Omental fat pad (tissue), 4 donors: ENCODE measurements around the gene ZNF496. TPM values are rescaled to one million over a fixed set of nuclear protein-coding genes. Genes with fewer than 3 reads are reported as not detected.
"Not testable (repeated sequence)": the region's sequence is repeated elsewhere in the genome, so short reads cannot be mapped to it uniquely, and the experiment has no call there.

Source experiments
- ATAC-seq: fragments of 150-250 bp; one replicate; pipeline ENCODE4 v1.9.1; 2016; ENCODE audit warnings: mild to moderate bottlenecking, moderate library complexity; ENCODE audit not compliant: low FRiP score
- DNase-seq: peaks from one replicate; pipeline ENCODE4 v3.0.0-alpha.2; 2019; ENCODE audit warnings: low spot score
- CTCF ChIP-seq, 3 donors: fragments of 450-650 bp; IDR thresholded peaks; one replicate each; pipeline ENCODE4 v1.5.1; 2016 to 2017; ENCODE audit warnings: antibody characterized with exemption in 3 of 3, mild to moderate bottlenecking in 3 of 3, moderate library complexity in 2 of 3
- total RNA-seq, 4 donors: library from RNA; depleted of rRNA; stranded (reverse); fragments of >200 nt; gene quantifications; one replicate each; pipeline ENCODE4 v1.1.0, GENCODE V29; 2016

Gene ZNF496
- total RNA-seq: 10 to 100 TPM; 18.8 to 31.5 (median 26.6) TPM

- ATAC-seq (peak; percentile 87), DNase-seq (peak; percentile 47)
- TF ChIP-seq CTCF (IDR thresholded peaks at IDR 0.05): no peak
Observed at GRCh38 chr1:247331525-247332214, at the start of gene ZNF496. Gene ZNF496 (minus strand): TSS chr1:247331867. CDS start chr1:247329578, 2,289 bp downstream.

- no peak for TF ChIP-seq CTCF (IDR thresholded peaks at IDR 0.05)
- DNase-seq (no peak), ATAC-seq (no peak)
Observed at GRCh38 chr1:247378334-247379073, 46.8 kb upstream of the ZNF496 start.

- not testable (repeated sequence) for ATAC-seq, DNase-seq
Observed at GRCh38 chr1:247377656-247378055, 46.0 kb upstream of the ZNF496 start.

DNA sequence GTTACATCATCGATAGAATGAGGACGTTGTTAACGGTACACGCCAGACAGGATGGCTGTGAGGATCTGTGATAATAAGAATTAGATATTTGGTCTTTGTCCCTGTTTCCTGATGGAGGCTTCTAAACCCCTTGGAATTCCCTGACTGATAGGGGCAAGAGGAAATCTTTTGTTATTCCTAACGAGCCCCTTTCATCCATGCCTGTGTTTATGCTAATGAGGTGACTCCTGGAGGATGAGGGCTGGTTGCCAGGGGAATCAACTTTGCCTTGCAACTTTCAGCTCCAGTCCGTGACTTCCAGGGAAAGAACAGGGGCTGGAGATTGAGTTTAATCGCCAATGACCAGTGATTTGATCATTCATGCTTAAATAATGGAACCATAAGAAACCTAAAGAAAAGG, 45.0 kb upstream of the ZNF496 start:
- TF ChIP-seq CTCF (IDR thresholded peaks at IDR 0.05): no peak
- ATAC-seq: no peak
- no peak for DNase-seq

- TF ChIP-seq CTCF (IDR thresholded peaks at IDR 0.05): no peak
- no peak for ATAC-seq
- DNase-seq: no peak
Observed at GRCh38 chr1:247375747-247376146, 44.1 kb upstream of the ZNF496 start.

GRCh38 chr1:247374651-247375334, 43.1 kb upstream of the ZNF496 start:
- ATAC-seq, DNase-seq: not testable (repeated sequence)

DNA sequence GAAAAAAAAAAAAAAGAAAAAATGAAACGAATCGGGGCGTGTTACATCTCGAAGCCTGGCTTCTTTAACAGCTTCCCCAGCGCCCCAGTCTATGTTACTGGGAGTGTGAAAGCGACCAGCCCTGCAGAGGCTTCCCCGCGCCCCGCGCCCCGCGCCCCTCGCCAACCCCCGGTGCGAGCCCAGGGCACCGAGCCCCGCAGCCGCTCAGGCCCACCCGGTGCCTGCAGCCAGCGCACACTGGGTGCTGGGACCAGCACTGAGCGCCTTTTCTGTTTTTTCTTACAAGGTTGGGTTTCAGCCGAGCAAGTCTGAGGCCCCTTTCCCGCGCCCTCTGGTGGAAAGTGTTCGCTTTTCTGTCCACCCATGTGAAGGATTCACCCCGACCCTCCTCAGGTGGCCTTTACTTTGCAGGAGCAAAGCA, 42.1 kb upstream of the ZNF496 start:
- DNase-seq (peak; percentile 44), ATAC-seq (peak; percentile 63)
- TF ChIP-seq CTCF (IDR thresholded peaks at IDR 0.05): no peak
